ENCODE results near the gene CERS1. TPM values are rescaled to one million over a fixed set of nuclear protein-coding genes. Genes with fewer than 3 reads are reported as not detected.

The CERS1 gene
- total and polyA plus RNA-seq, 8 donors = 0.20 to 4.0 (median 3.4) TPM

DNA sequence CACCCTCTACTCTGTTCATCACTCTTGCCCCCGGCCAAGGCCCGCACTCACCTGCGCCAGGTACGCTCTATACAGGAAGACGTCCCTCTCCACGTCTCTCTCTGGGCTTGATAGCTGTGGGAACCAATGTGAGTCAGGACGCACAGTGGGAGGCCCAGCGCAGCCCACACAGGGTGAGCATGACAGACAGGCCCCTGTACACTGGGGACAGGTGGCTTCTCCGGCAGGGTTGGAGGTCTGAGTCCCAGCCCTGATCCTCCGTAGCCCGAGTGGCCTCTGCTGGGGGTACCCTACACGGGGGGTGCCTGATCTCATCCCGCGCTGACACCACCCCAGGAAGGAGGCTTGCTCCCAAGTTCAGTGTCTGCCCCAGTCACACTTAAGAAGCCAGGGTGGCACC lies 17.0 kb upstream of the CERS1 start:
- peaks cover 5 to 25% of the 10 kb centered on the region in 2 donors for H3K4me1 ChIP-seq
- H3K4me3 ChIP-seq = no peak overlapping the region
- DNase-seq = no peak
- H3K9me3 ChIP-seq = no peaks in the 10 kb centered on the region
- no peak overlapping the region for H3K27ac ChIP-seq
- ATAC-seq = no peak
- TF ChIP-seq, protein P1, sequence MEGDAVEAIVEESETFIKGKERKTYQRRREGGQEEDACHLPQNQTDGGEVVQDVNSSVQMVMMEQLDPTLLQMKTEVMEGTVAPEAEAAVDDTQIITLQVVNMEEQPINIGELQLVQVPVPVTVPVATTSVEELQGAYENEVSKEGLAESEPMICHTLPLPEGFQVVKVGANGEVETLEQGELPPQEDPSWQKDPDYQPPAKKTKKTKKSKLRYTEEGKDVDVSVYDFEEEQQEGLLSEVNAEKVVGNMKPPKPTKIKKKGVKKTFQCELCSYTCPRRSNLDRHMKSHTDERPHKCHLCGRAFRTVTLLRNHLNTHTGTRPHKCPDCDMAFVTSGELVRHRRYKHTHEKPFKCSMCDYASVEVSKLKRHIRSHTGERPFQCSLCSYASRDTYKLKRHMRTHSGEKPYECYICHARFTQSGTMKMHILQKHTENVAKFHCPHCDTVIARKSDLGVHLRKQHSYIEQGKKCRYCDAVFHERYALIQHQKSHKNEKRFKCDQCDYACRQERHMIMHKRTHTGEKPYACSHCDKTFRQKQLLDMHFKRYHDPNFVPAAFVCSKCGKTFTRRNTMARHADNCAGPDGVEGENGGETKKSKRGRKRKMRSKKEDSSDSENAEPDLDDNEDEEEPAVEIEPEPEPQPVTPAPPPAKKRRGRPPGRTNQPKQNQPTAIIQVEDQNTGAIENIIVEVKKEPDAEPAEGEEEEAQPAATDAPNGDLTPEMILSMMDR (IDR thresholded peaks at IDR 0.05) = no peak
- intact Hi-C loops (cut with DNase I) = no loop called here
- no peaks in the 10 kb centered on the region for H3K27me3 ChIP-seq
- H3K36me3 ChIP-seq = peaks cover 0 to 87% of the 10 kb centered on the region in 2 donors

DNA sequence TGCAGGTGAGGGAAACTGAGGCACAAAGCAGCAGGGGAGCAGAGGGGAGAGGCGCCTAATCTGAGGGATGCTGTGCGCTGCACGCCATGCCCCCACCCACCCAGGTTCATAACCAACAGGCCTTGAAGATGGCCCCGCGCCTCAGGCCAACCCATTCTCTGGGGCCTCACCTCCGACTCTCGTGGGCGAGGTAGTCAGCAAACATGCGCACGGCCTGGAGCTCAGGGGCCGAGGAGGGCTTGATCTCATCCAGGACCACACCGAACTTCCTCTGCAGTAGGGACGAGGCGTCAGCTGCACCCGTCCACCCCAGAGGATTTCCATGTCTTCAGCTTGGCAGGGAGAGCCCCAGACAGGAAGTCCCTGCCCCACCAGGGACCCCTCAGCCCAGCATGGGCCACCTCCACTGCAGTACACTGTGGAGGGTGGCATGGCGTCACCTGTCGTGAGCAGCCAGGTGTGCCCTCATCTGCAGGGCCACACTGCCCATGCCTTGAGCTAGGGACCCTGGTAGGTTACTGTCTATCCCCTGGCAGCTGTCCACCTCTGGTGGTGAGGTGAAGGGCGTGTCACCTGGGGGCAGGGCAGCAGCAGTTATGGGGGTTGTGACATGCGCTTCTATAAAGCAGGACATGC lies 15.0 kb upstream of the CERS1 start:
- DNase-seq = no peak
- Histone ChIP-seq H3K4me3 (no peak overlapping the region), H3K9me3 (no peaks in the 10 kb centered on the region), H3K27ac (no peak overlapping the region), H3K27me3 (no peaks in the 10 kb centered on the region), H3K36me3 (peaks cover 0 to 100% of the 10 kb centered on the region in 2 donors), H3K4me1 (peaks cover 0 to 6% of the 10 kb centered on the region in 2 donors)
- intact Hi-C loops (cut with DNase I) = no loop called here
- TF ChIP-seq, protein P1 (IDR thresholded peaks at IDR 0.05) = no peak
- no peak for ATAC-seq

DNA sequence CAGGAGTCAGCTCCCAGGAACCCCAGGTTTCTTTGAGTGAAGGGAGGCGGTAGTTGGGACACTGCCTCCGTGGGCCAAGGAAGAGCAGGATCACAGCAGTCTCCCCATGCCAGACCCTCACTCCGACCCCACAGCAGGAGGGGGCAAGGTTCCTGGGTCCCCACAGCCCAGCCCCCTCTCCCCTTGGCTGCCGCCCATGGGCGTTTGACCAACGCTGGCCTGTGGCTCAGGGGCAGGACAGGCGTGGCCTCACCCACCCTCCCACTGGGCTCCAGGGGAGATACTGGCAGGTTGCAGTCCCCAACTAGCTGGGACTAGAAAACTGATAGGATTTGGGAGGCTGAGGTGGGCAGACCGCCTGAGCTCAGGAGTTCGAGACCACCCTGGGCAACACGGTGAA lies 14.1 kb upstream of the CERS1 start:
- ATAC-seq (no peak), DNase-seq (no peak)
- Histone ChIP-seq H3K27ac (no peak overlapping the region), H3K9me3 (no peaks in the 10 kb centered on the region), H3K4me3 (no peak overlapping the region), H3K4me1 (no peaks in the 10 kb centered on the region), H3K27me3 (no peaks in the 10 kb centered on the region), H3K36me3 (peaks cover 0 to 100% of the 10 kb centered on the region in 2 donors)
- TF ChIP-seq, protein P1 (IDR thresholded peaks at IDR 0.05) = no peak
- intact Hi-C loops (cut with DNase I) = no loop called here

DNA sequence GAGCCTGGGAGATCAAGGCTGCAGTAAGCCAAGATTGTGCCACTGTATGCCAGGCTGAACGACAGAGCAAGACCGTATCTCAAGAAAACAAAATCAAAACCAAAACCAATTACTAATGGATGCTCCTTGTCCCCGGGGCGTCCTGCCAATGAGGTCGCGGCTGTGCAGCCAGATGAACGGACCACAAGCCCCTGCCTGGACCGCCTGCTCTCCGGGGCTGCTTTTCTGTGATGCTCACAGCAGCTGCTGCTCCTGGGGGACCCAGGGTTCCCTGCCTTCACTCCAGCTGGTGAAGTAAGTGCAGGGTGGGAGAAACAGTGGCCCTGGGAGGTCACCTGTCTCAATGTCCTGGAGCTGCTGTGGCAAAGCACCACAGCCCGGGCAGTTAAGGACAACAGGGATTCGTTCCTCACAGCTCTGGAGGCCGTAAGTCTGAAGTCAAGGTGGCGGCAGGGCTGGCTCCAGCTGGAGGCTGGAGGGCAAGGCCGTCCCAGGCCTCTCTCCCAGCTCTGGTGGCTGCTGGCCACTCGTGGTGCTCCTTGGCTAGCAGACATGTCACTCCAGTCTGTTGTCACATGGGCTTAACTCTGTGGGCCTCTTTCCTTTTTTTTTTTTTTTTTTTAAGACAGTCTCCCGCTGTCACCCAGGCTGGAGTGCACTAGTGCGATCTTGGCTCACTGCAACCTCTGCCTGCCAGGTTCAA lies 13.1 kb upstream of the CERS1 start:
- DNase-seq (no peak), ATAC-seq (no peak)
- H3K27ac ChIP-seq = no peak overlapping the region
- no peaks in the 10 kb centered on the region for H3K9me3 ChIP-seq
- intact Hi-C loops (cut with DNase I) = no loop called here
- peaks cover 0 to 100% of the 10 kb centered on the region in 2 donors for H3K36me3 ChIP-seq
- TF ChIP-seq, protein P1 (IDR thresholded peaks at IDR 0.05) = no peak
- no peak overlapping the region for H3K4me3 ChIP-seq
- no peaks in the 10 kb centered on the region for H3K4me1 ChIP-seq
- no peaks in the 10 kb centered on the region for H3K27me3 ChIP-seq

DNA sequence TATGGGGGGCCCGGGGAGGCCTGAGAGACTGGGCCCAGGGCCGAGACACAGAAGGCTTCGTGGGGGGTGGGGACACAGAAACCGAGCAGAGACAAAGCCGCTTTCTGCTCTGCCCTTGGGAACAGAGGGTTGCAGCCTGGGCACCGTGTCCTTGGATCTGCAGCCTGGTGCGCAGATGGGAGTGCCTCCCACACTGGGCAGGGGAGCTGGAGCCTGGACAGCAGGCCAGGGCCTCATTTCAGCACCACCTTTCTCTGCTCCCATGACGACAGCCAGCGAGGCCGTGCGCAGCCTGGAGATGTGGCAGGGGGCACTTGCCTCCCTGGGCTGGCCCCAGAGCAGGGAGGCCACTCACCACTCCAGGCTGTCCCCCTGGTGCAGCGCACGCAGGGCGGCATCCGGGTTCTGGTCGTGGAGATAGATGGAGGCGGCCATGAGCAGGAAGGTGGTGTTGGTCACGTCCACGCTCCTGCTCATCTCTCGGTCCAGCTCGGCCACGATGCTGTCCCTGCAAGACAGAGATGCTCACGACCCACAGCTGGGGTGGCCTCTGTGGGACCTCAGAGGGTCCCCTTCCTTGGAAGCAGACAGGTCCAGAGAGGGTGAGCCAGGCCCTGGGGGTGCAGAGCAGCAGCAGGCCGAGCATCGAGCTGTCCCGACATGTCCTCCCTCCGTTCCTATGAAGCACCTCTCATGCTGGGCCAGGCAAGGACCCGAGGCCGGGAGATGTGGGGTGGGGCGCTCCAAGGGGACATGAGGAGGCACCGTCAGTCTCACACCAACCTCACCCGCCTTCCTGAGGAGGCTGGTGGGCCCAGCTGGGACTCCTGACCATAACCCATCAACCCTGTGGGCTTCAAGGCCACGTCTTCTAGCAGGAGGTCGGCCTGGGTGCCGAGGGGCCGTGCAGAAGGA lies 10.9 kb upstream of the CERS1 start:
- no peaks in the 10 kb centered on the region for H3K4me1 ChIP-seq
- no peak overlapping the region for H3K27ac ChIP-seq
- no peaks in the 10 kb centered on the region for H3K9me3 ChIP-seq
- H3K27me3 ChIP-seq = no peaks in the 10 kb centered on the region
- no peak for ATAC-seq
- intact Hi-C loops (cut with DNase I) = no loop called here
- no peak overlapping the region for H3K4me3 ChIP-seq
- no peak for DNase-seq
- TF ChIP-seq, protein P1 (IDR thresholded peaks at IDR 0.05) = no peak
- H3K36me3 ChIP-seq = peaks cover 0 to 97% of the 10 kb centered on the region in 2 donors
